Breast epithelium (tissue), 4 donors: Measurements from ENCODE around the gene CDO1. TPM values are rescaled to one million over a fixed set of nuclear protein-coding genes. Genes with fewer than 3 reads are reported as not detected.

Experiments
- DNase-seq, 2 donors: peaks; one replicate each; pipeline ENCODE4 v3.0.0-alpha.2; 2019; ENCODE audit warnings: low spot score in 2 of 2
- H3K27ac ChIP-seq, 2 donors: fragments of 200-600 bp; sonication (generic) in 1 of 2; one replicate each; pipeline ENCODE4 v1.5.1; 2016 to 2019; ENCODE audit warnings: mild to moderate bottlenecking in 1 of 2
- H3K27me3 ChIP-seq, 2 donors: fragments of 200-600 bp; sonication (generic) in 1 of 2; one replicate each; pipeline versions ENCODE4 v1.5.1 to v1.6.0; 2017 to 2019; ENCODE audit warnings: control low read depth in 1 of 2, mild to moderate bottlenecking in 1 of 2
- H3K36me3 ChIP-seq: fragments of 200-600 bp; one replicate; pipeline ENCODE4 v1.5.1; 2019
- H3K4me1 ChIP-seq, 2 donors: fragments of 200-600 bp; sonication (generic); one replicate each; pipeline ENCODE4 v1.5.1; 2016 to 2019; ENCODE audit warnings: control low read depth in 1 of 2
- H3K4me3 ChIP-seq, 3 donors: fragments of 200-600 bp; sonication (generic); 1 replicate in 2 of 3; 2 replicates in 1 of 3; pipeline ENCODE4 v1.5.1; 2016 to 2019; ENCODE audit warnings: mild to moderate bottlenecking in 3 of 3, moderate library complexity in 2 of 3
- H3K9me3 ChIP-seq, 2 donors: fragments of 200-600 bp; sonication (generic) in 1 of 2; one replicate each; pipeline ENCODE4 v1.5.1; 2016 to 2019; ENCODE audit warnings: control low read depth in 1 of 2
- POLR2A ChIP-seq: fragments of 450-650 bp; IDR thresholded peaks from one replicate; pipeline ENCODE4 v1.6.1; 2016; ENCODE audit warnings: antibody characterized with exemption, mild to moderate bottlenecking, moderate library complexity
- POLR2AphosphoS5 ChIP-seq, 3 donors: sonication (generic); formaldehyde crosslinking; IDR thresholded peaks; one replicate each; pipeline ENCODE4 v1.6.1; 2017; ENCODE audit warnings: antibody characterized with exemption in 3 of 3
- intact Hi-C: fragments of 100-400 bp; cut with DNase I; formaldehyde crosslinking; loops from one replicate; pipeline ENCODE4 v1.15.1; 2023; ENCODE audit warnings: low total_unique reads
- total RNA-seq, 3 donors: library from RNA; depleted of rRNA; stranded (reverse); fragments of >200 nt; gene quantifications; one replicate each; pipeline ENCODE4 v1.1.0, GENCODE V29; 2016
- TF ChIP-seq, protein P1 (sequence below), 3 donors: fragments of 450-650 bp; IDR thresholded peaks; one replicate each; pipeline ENCODE4 v1.5.1; 2016 to 2017; ENCODE audit warnings: antibody characterized with exemption in 3 of 3, mild to moderate bottlenecking in 3 of 3, moderate library complexity in 3 of 3

CDO1 gene
- 100 to 1,000 TPM in 1 of 3 donors, 10 to 100 TPM in 2; 47.7 to 342 (median 54.7) TPM for total RNA-seq

DNA sequence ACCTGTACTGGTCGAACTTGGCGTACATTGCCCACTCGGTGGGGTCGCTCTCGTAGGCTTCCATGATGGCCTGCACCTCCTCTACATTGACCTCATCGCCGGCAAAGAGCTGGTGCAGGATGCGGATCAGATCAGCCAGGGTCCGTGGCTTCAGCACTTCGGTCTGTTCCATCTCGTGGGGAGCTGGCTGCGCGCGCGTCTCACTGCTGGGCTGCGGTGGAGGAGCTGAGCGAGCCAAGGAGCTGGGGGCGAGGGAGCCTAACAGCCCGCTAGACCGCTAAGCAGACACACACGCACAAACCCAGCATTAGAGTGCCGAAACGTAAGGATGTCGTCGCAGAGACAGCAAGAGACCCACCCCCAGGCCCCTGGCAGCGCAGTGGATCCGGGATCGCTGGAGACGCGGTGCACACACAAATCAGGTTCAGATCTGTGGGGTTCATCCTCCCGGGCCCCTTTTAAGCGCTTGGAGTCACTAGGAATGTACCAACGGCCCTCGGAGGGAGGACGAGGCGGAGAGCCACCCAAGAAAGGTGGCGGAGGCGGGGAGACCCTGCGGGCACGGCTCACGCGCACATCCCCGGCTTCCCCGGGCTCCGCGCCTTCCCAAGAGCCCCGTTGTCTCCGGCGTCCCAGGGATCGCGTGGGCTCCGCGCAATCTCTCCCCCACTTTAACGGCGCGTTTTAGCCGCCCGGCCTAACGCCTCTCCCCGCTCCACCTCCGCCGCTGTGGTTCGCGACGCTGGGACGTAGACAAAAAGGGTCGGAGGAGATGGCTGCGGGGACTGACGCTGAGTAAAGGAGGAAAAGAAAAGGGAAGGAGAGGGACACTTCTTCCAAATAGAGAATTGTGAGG is at the start of gene CDO1:
TSS of gene CDO1 (minus strand) at position 434 of the 856 bp plus-strand sequence. CDS start at position 172, 262 bp downstream.
- peak within 1 kb of the TSS; percentile 50 to 82 (median 66) for H3K4me3 ChIP-seq
- peak within 1 kb of the TSS; percentile 79 to 92 for H3K27ac ChIP-seq
- no peaks in the 10 kb centered on the region for H3K36me3 ChIP-seq
- peak in 1 of 2 donors; percentile 55 for DNase-seq
- peak in 2 of 3 donors; percentile 34 to 42 for TF ChIP-seq POLR2AphosphoS5 (IDR thresholded peaks at IDR 0.05)
- TF ChIP-seq, protein P1, sequence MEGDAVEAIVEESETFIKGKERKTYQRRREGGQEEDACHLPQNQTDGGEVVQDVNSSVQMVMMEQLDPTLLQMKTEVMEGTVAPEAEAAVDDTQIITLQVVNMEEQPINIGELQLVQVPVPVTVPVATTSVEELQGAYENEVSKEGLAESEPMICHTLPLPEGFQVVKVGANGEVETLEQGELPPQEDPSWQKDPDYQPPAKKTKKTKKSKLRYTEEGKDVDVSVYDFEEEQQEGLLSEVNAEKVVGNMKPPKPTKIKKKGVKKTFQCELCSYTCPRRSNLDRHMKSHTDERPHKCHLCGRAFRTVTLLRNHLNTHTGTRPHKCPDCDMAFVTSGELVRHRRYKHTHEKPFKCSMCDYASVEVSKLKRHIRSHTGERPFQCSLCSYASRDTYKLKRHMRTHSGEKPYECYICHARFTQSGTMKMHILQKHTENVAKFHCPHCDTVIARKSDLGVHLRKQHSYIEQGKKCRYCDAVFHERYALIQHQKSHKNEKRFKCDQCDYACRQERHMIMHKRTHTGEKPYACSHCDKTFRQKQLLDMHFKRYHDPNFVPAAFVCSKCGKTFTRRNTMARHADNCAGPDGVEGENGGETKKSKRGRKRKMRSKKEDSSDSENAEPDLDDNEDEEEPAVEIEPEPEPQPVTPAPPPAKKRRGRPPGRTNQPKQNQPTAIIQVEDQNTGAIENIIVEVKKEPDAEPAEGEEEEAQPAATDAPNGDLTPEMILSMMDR (IDR thresholded peaks at IDR 0.05) = no peak
- no peaks in the 10 kb centered on the region for H3K9me3 ChIP-seq
- peaks cover 4 to 31% of the 10 kb centered on the region in 2 donors for H3K27me3 ChIP-seq
- intact Hi-C loops = no loop called here
- no peaks in the 10 kb centered on the region for H3K4me1 ChIP-seq

DNA sequence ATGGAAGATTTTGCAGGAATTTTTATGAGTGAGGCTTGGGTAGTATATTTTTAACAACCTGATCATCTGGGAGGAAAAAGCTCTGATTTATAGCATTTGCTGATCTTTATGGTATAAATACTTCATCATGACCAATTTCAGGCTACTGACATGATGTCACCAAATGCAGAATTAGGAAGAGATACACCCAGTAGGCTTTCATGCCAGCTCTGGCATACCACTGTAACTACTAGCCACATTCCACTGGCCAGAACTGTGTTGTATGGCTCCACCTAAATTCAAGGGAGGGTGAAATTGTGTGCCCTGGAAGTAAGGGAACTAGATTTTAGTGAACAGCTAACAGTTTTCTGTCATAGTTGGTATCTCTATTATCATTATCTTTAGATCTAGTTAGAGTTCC is 42.9 kb upstream of the CDO1 start:
- H3K4me3 ChIP-seq = no peak overlapping the region
- DNase-seq = no peak
- no peaks in the 10 kb centered on the region for H3K4me1 ChIP-seq
- H3K27ac ChIP-seq = no peak overlapping the region
- H3K9me3 ChIP-seq = peaks cover 0 to 9% of the 10 kb centered on the region in 2 donors
- no peak for TF ChIP-seq POLR2AphosphoS5 (IDR thresholded peaks at IDR 0.05)
- no peak for TF ChIP-seq POLR2A
- TF ChIP-seq, protein P1 (IDR thresholded peaks at IDR 0.05) = no peak
- H3K36me3 ChIP-seq = no peaks in the 10 kb centered on the region
- intact Hi-C loops = no loop called here
- H3K27me3 ChIP-seq = no peaks in the 10 kb centered on the region

GRCh38 chr5:115858396-115858795 is 41.9 kb upstream of the CDO1 start:
- no peak for DNase-seq
- intact Hi-C loops = no loop called here
- H3K27me3 ChIP-seq = no peaks in the 10 kb centered on the region
- H3K4me1 ChIP-seq = no peaks in the 10 kb centered on the region
- no peak for TF ChIP-seq POLR2AphosphoS5 (IDR thresholded peaks at IDR 0.05)
- TF ChIP-seq, protein P1 (IDR thresholded peaks at IDR 0.05) = no peak
- no peak for TF ChIP-seq POLR2A
- no peak overlapping the region for H3K27ac ChIP-seq
- no peaks in the 10 kb centered on the region for H3K36me3 ChIP-seq
- peaks cover 0 to 2% of the 10 kb centered on the region in 2 donors for H3K9me3 ChIP-seq
- H3K4me3 ChIP-seq = no peak overlapping the region

- no peaks in the 10 kb centered on the region for H3K4me1 ChIP-seq
These were observed 41.3 kb upstream of the CDO1 start for GRCh38 chr5:115857626-115858349.

More at GRCh38 chr5:115857626-115858349, 41.3 kb upstream of the CDO1 start:
- no peaks in the 10 kb centered on the region for H3K27me3 ChIP-seq
- intact Hi-C loops = no loop called here
- H3K36me3 ChIP-seq = no peaks in the 10 kb centered on the region
- no peak for DNase-seq
- H3K27ac ChIP-seq = no peak overlapping the region
- TF ChIP-seq POLR2AphosphoS5 (IDR thresholded peaks at IDR 0.05) (no peak), POLR2A (no peak)
- TF ChIP-seq, protein P1 (IDR thresholded peaks at IDR 0.05) = no peak
- H3K4me3 ChIP-seq = no peak overlapping the region
- no peaks in the 10 kb centered on the region for H3K9me3 ChIP-seq
